Heart right ventricle (tissue), 16 donors: Measurements from ENCODE around the gene TTBK2. TPM values are rescaled to one million over a fixed set of nuclear protein-coding genes. Genes with fewer than 3 reads are reported as not detected.
A peak's percentile ranks its signal among the peaks of the same experiment; 100 is the strongest.

Experiments used
- ATAC-seq, 8 donors: fragments of 200-7000 bp; cut with Tn5 transposase; one replicate each; pipeline ENCODE4 v1.9.1; 2020; ENCODE audit warnings: mild to moderate bottlenecking in 8 of 8, moderate library complexity in 8 of 8, moderate number of reproducible peaks in 1 of 8
- DNase-seq, 2 donors: peaks; one replicate each; pipeline ENCODE4 v3.0.0-alpha.2; 2020
- H3K27ac ChIP-seq, 10 donors: fragments of 200-600 bp; sonication (generic) in 2 of 10; one replicate each; pipeline versions ENCODE4 v1.5.0 to v1.8.0; 2020 to 2022; ENCODE audit warnings: mild to moderate bottlenecking in 3 of 10
- H3K27me3 ChIP-seq, 7 donors: fragments of 200-600 bp; one replicate each; pipeline ENCODE4 v1.8.0; 2021 to 2022; ENCODE audit warnings: mild to moderate bottlenecking in 2 of 7
- H3K36me3 ChIP-seq, 9 donors: fragments of 200-600 bp; sonication (generic) in 1 of 9; one replicate each; pipeline versions ENCODE4 v1.5.0 to v1.8.0; 2020 to 2022; ENCODE audit warnings: mild to moderate bottlenecking in 2 of 9
- H3K4me1 ChIP-seq, 9 donors: fragments of 200-600 bp; sonication (generic) in 1 of 9; one replicate each; pipeline versions ENCODE4 v1.5.0 to v1.8.0; 2020 to 2022; ENCODE audit warnings: mild to moderate bottlenecking in 4 of 9
- H3K4me3 ChIP-seq, 10 donors: fragments of 200-600 bp; sonication (generic) in 2 of 10; one replicate each; pipeline versions ENCODE4 v1.5.0 to v1.8.0; 2020 to 2022; ENCODE audit warnings: mild to moderate bottlenecking in 7 of 10, moderate library complexity in 2 of 10
- H3K9me3 ChIP-seq, 11 donors: fragments of 200-600 bp in 10 of 11; sonication (generic) in 2 of 11; one replicate each; pipeline versions ENCODE4 v1.5.0 to v1.8.0; 2013 to 2022; ENCODE audit warnings: mild to moderate bottlenecking in 2 of 11, control low read depth in 1 of 11, moderate library complexity in 1 of 11
- CTCF ChIP-seq, 9 donors: fragments of 200-600 bp; sonication (generic) in 2 of 9; IDR thresholded peaks; one replicate each; pipeline versions ENCODE4 v1.5.0 to v1.8.0; 2021 to 2022; ENCODE audit warnings: antibody characterized with exemption in 9 of 9, mild to moderate bottlenecking in 5 of 9, moderate library complexity in 1 of 9
- WGBS, 2 donors: extraction: QIAGEN DNeasy Blood & Tissue Kit; methylation state at CpG; one replicate each; pipeline ENCODE4 v1.1.7; 2013; ENCODE audit warnings: inconsistent platforms in 1 of 2; 5-methylcytosine and 5-hydroxymethylcytosine counted together
- intact Hi-C, 10 donors: fragments of 100-400 bp; cut with DNase I; formaldehyde crosslinking; loops; one replicate each; pipeline versions ENCODE4 v1.11.1 to v1.14.2; 2022
- polyA plus RNA-seq, 2 donors: library from polyadenylated mRNA; stranded (reverse); fragments of 200-250 nt; gene quantifications; one replicate each; pipeline ENCODE4 v1.2.3, GENCODE V29; 2013
- total RNA-seq, 10 donors: library from RNA; stranded (reverse); fragmentation: NEBNext Ultra II Directional in 3 of 10; extraction: Animal tissue kit (Norgen Biotek cat#: 25700) in 3 of 10; gene quantifications; one replicate each; pipeline versions ENCODE4 v1.2.1 to v1.2.4, GENCODE V29; 2021 to 2023
- donor health status: Arrhythmogenic right ventricular cardiomyopathy.
- donor health status: ischemic (EF 13 %, LVEDD 7.1; RV severe dilation, severe dysfunction).
- donor health status: healthy with polysubstance abuse.
- donor health status: DM: no; HTN: yes; CAD: no.
- donor health status: DM: no; HTN: no; CAD: no.
- donor health status: ischemic (EF 25% LVEDD 6.9; RV normal size, moderate dysfunction).
- donor health status: ischemic (EF 25% LVEDD 5.7; RV mildly dilated, moderate dysfunction).
- donor health status: healthy.
- donor health status: DM: yes; HTN: yes; CAD: no.
- donor health status: Ischemic cardiomyopathy.
- donor health status: ischemic (EF 35%, LVEDD 5.7; RV mildly dilated, moderate dysfunction).
- donor health status: nonischemic (EF 11% LVEDD 7.7; RV severe dilation, severe dysfunction).
- donor health status: DM: yes; HTN: yes; CAD: no.
- donor health status: PGD.
- donor health status: ischemic (EF 29% LVEDD 5.4; RV normal size, mild dysfunction).
- donor health status: nonischemic (EF 23%, LVEDD 6.1; RV moderate dilation, normal function).

TTBK2 gene
- total and polyA plus RNA-seq, 12 donors, result 2.1 to 29.1 (median 22.1) TPM

GRCh38 chr15:42710662-42711061, 209.9 kb downstream of the TTBK2 start:
- TF ChIP-seq CTCF (IDR thresholded peaks at IDR 0.05), result no peak
- ATAC-seq, result peak in 5 of 8 donors; percentile 33 to 76 (median 54)
- Histone ChIP-seq H3K27me3 (no peaks in the 10 kb centered on the region), H3K36me3 (peaks cover 0 to 32% (median 0%) of the 10 kb centered on the region in 9 donors), H3K4me1 (peaks cover 0 to 5% (median 0%) of the 10 kb centered on the region in 9 donors), H3K27ac (no peak overlapping the region), H3K4me3 (no peak overlapping the region), H3K9me3 (no peaks in the 10 kb centered on the region)
- DNase-seq, result no peak
- 46 to 64% methylated on average over 2 of the region's 2 CpGs for WGBS, 2 donors
- intact Hi-C loops, result loop anchor here in 1 of 10 donors (5.0 kb wide), 1 partner anchor 347 kb away; no protein-coding TSS in a partner anchor

GRCh38 chr15:42707873-42708544, 212.6 kb downstream of the TTBK2 start:
- peaks cover 0 to 53% (median 0%) of the 10 kb centered on the region in 9 donors for H3K36me3 ChIP-seq
- DNase-seq (no peak), ATAC-seq (no peak)
- no peak overlapping the region for H3K4me3 ChIP-seq
- no peaks in the 10 kb centered on the region for H3K9me3 ChIP-seq
- no peak overlapping the region for H3K27ac ChIP-seq
- intact Hi-C loops, result loop anchor here in 2 of 10 donors (5.0 to 10.0 kb wide), 2 partner anchors 217 to 224 kb away; partner anchors contain the start of gene TTBK2 (in 1 of the 2)
- TF ChIP-seq CTCF (IDR thresholded peaks at IDR 0.05), result no peak
- peaks cover 0 to 5% (median 0%) of the 10 kb centered on the region in 9 donors for H3K4me1 ChIP-seq
- no peaks in the 10 kb centered on the region for H3K27me3 ChIP-seq
- 81 to 83% methylated on average over 3 of the region's 3 CpGs for WGBS, 2 donors

- 92% methylated on average over 2 of the region's 2 CpGs for WGBS, 2 donors
- intact Hi-C loops, result loop anchor here in 2 of 10 donors (5.0 to 10.0 kb wide), 2 partner anchors 218 to 225 kb away; partner anchors contain the start of gene TTBK2 (in 1 of the 2)
Observed at GRCh38 chr15:42707068-42707467, 213.5 kb downstream of the TTBK2 start.

GRCh38 chr15:42705336-42705735, 215.2 kb downstream of the TTBK2 start:
- 97 to 98% methylated on average over 5 of the region's 5 CpGs for WGBS, 2 donors
- Histone ChIP-seq H3K4me1 (peaks cover 0 to 5% (median 0%) of the 10 kb centered on the region in 9 donors), H3K27me3 (no peaks in the 10 kb centered on the region), H3K27ac (no peak overlapping the region), H3K9me3 (peaks cover 0 to 14% (median 5%) of the 10 kb centered on the region in 11 donors), H3K36me3 (peaks cover 0 to 79% (median 9%) of the 10 kb centered on the region in 9 donors), H3K4me3 (no peak overlapping the region)
- DNase-seq, result no peak
- intact Hi-C loops, result loop anchor here in 6 of 10 donors (2.0 to 10.0 kb wide), 3 partner anchors 219 to 227 kb away; partner anchors contain the start of gene TTBK2 (in 1 of the 6)
- no peak for TF ChIP-seq CTCF (IDR thresholded peaks at IDR 0.05)
- ATAC-seq, result no peak

More at GRCh38 chr15:42707068-42707467, 213.5 kb downstream of the TTBK2 start:
- Histone ChIP-seq H3K27ac (no peak overlapping the region), H3K27me3 (no peaks in the 10 kb centered on the region), H3K4me3 (no peak overlapping the region), H3K36me3 (peaks cover 0 to 62% (median 7%) of the 10 kb centered on the region in 9 donors), H3K9me3 (no peaks in the 10 kb centered on the region), H3K4me1 (peaks cover 0 to 5% (median 0%) of the 10 kb centered on the region in 9 donors)
- ATAC-seq (no peak), DNase-seq (no peak)
- TF ChIP-seq CTCF (IDR thresholded peaks at IDR 0.05), result no peak
